GM23338 (cell line): ENCODE results near the gene REV3L. TPM values are rescaled to one million over a fixed set of nuclear protein-coding genes. Genes with fewer than 3 reads are reported as not detected.
"Not testable (repeated sequence)": the region's sequence is repeated elsewhere in the genome, so short reads cannot be mapped to it uniquely, and the experiment has no call there.

ENCODE experiments used
- ATAC-seq: fragments of 200-7000 bp; cut with Tn5 transposase; 3 replicates; pipeline ENCODE4 v1.9.1; 2020
- DNase-seq: peaks from one replicate; pipeline ENCODE4 v3.0.0-alpha.2; 2015; ENCODE audit warnings: low spot score
- H2AFZ ChIP-seq: fragments of 200-600 bp; sonication (generic); 2 replicates; pipeline ENCODE4 v1.8.0; 2016; ENCODE audit warnings: antibody characterized with exemption, mild to moderate bottlenecking, moderate library complexity
- H3F3A ChIP-seq: fragments of 200-600 bp; sonication (generic); replicated peaks from 2 replicates; pipeline ENCODE4 v1.8.0; 2017; ENCODE audit warnings: antibody characterized with exemption, mixed run types, low read depth
- H3K27ac ChIP-seq: fragments of 200-600 bp; sonication (generic); 2 replicates; pipeline ENCODE4 v1.6.1; 2016; ENCODE audit warnings: low read depth
- H3K27me3 ChIP-seq: fragments of 200-600 bp; sonication (generic); 2 replicates; pipeline ENCODE4 v1.8.0; 2016; ENCODE audit warnings: mild to moderate bottlenecking, mixed run types, moderate library complexity; ENCODE audit not compliant: insufficient read depth
- H3K36me3 ChIP-seq: fragments of 200-600 bp; sonication (generic); 2 replicates; pipeline ENCODE4 v1.8.0; 2016; ENCODE audit warnings: mild to moderate bottlenecking; ENCODE audit not compliant: insufficient read depth
- H3K4me1 ChIP-seq: fragments of 200-600 bp; sonication (generic); 2 replicates; pipeline ENCODE4 v1.8.0; 2016; ENCODE audit warnings: mild to moderate bottlenecking, moderate library complexity; ENCODE audit not compliant: insufficient read depth
- H3K4me2 ChIP-seq: fragments of 200-600 bp; sonication (generic); 2 replicates; pipeline ENCODE4 v1.7.1; 2017; ENCODE audit warnings: mixed run types
- H3K4me3 ChIP-seq: fragments of 200-600 bp; sonication (generic); 2 replicates; pipeline ENCODE4 v1.6.1; 2016; ENCODE audit warnings: mixed run types
- H3K79me2 ChIP-seq: fragments of 200-600 bp; sonication (generic); replicated peaks from 2 replicates; pipeline ENCODE4 v1.8.0; 2017; ENCODE audit warnings: mild to moderate bottlenecking; ENCODE audit not compliant: insufficient read depth
- H3K9me2 ChIP-seq: fragments of 200-600 bp; sonication (generic); 2 replicates; pipeline ENCODE4 v1.8.0; 2017; ENCODE audit not compliant: insufficient read depth
- H4K20me1 ChIP-seq: fragments of 200-600 bp; sonication (generic); replicated peaks from 2 replicates; pipeline ENCODE4 v1.8.0; 2017; ENCODE audit warnings: mild to moderate bottlenecking; ENCODE audit not compliant: insufficient read depth
- H3K27ac Mint-ChIP-seq: 2 replicates; pipeline ENCODE4 v1.8.0; 2020; ENCODE audit warnings: inconsistent platforms, mild to moderate bottlenecking, moderate library complexity, mixed read lengths
- H3K27me3 Mint-ChIP-seq: 3 replicates; pipeline ENCODE4 v1.8.0; 2022; ENCODE audit warnings: low read depth, mild to moderate bottlenecking, moderate library complexity, mixed read lengths, inconsistent platforms; ENCODE audit not compliant: insufficient read depth, poor library complexity
- H3K36me3 Mint-ChIP-seq: 3 replicates; pipeline ENCODE4 v1.8.0; 2021; ENCODE audit warnings: low read depth, mild to moderate bottlenecking, inconsistent platforms, moderate library complexity, mixed read lengths
- H3K4me1 Mint-ChIP-seq: 3 replicates; pipeline ENCODE4 v1.8.0; 2020; ENCODE audit warnings: mild to moderate bottlenecking, inconsistent platforms, mixed read lengths
- H3K4me3 Mint-ChIP-seq: 3 replicates; pipeline ENCODE4 v1.8.0; 2021; ENCODE audit warnings: moderate library complexity, mild to moderate bottlenecking, inconsistent platforms, mixed read lengths
- H3K9me3 Mint-ChIP-seq: 3 replicates; pipeline ENCODE4 v1.8.0; 2020; ENCODE audit warnings: moderate library complexity, mild to moderate bottlenecking, inconsistent platforms, mixed read lengths
- CREB1 ChIP-seq: fragments of 250-450 bp; sonication (Bioruptor Pico); IDR thresholded peaks from 2 replicates; pipeline ENCODE4 v1.5.0; 2020; ENCODE audit warnings: low read depth, mild to moderate bottlenecking, moderate library complexity
- POLR2AphosphoS5 ChIP-seq: IDR thresholded peaks from 2 replicates; pipeline ENCODE4 v1.6.1; 2016; ENCODE audit warnings: antibody characterized with exemption, low read depth
- STAT1 ChIP-seq: IDR thresholded peaks from one replicate; pipeline ENCODE4 v1.6.1; 2016; ENCODE audit warnings: antibody characterized with exemption; ENCODE audit not compliant: unreplicated experiment
- ZNF114 ChIP-seq: fragments of 250-450 bp; sonication (Bioruptor Pico); IDR thresholded peaks from 2 replicates; pipeline ENCODE4 v1.5.0; 2020; ENCODE audit warnings: mild to moderate bottlenecking, moderate library complexity
- polyA plus RNA-seq: library from polyadenylated mRNA; unstranded; fragments of >200 nt; fragmentation: Nextera tagmentation; extraction: Ambion mirVana; gene quantifications from 2 replicates; pipeline ENCODE4 v1.2.1, GENCODE V29; 2016
- total RNA-seq: library from RNA; depleted of rRNA; stranded (reverse); fragments of >200 nt; shearing (Covaris generic); gene quantifications from 2 replicates; pipeline ENCODE4 v1.2.3, GENCODE V29; 2014
- TF ChIP-seq, protein P1 (sequence below): IDR thresholded peaks from 2 replicates; pipeline ENCODE4 v1.6.1; 2016; ENCODE audit warnings: antibody characterized with exemption
- TF ChIP-seq, protein P2 (sequence below), 2 experiments: fragments of 200-600 bp in 1 of 2; sonication (generic) in 1 of 2; conservative IDR thresholded peaks; 2 replicates each; pipeline versions ENCODE4 v1.5.1 to v1.6.1; 2016 to 2017; ENCODE audit warnings: antibody characterized with exemption in 2 of 2, low read depth in 2 of 2, mild to moderate bottlenecking in 2 of 2, moderate library complexity in 1 of 2
- TF ChIP-seq, protein P3 (sequence below): fragments of 250-450 bp; sonication (Bioruptor Pico); IDR thresholded peaks from 2 replicates; pipeline ENCODE4 v1.5.0; 2020; ENCODE audit warnings: mild to moderate bottlenecking, moderate library complexity

The REV3L gene
- total and polyA plus RNA-seq, 2 experiments from 2014 or later, result 8.3 to 13.1 TPM

DNA sequence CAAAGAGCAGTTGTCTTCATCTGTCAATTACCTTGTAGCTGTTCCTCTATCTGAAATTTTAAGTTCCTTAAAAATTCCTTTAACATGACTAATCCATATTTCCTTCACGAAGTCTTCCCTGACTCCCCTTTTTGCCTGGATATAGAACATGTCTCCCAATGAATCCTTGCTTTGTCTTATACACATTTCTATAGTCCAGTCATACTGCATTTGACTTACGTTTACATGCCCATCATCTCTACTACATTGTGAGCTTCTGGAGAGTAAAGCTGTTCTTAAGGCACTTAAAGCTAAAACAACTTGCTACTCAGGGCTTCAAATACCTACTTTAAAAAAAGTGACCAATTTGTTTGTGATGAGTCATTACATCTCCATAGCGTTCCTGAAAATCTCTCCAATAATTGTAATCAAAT is 4.9 kb downstream of the REV3L start (continued):
- TF ChIP-seq, protein P1, sequence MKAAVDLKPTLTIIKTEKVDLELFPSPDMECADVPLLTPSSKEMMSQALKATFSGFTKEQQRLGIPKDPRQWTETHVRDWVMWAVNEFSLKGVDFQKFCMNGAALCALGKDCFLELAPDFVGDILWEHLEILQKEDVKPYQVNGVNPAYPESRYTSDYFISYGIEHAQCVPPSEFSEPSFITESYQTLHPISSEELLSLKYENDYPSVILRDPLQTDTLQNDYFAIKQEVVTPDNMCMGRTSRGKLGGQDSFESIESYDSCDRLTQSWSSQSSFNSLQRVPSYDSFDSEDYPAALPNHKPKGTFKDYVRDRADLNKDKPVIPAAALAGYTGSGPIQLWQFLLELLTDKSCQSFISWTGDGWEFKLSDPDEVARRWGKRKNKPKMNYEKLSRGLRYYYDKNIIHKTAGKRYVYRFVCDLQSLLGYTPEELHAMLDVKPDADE, result no peak
- no peak for TF ChIP-seq CREB1 (CRISPR knock-in tag)
- no peak for TF ChIP-seq POLR2AphosphoS5
- TF ChIP-seq, protein P2, sequence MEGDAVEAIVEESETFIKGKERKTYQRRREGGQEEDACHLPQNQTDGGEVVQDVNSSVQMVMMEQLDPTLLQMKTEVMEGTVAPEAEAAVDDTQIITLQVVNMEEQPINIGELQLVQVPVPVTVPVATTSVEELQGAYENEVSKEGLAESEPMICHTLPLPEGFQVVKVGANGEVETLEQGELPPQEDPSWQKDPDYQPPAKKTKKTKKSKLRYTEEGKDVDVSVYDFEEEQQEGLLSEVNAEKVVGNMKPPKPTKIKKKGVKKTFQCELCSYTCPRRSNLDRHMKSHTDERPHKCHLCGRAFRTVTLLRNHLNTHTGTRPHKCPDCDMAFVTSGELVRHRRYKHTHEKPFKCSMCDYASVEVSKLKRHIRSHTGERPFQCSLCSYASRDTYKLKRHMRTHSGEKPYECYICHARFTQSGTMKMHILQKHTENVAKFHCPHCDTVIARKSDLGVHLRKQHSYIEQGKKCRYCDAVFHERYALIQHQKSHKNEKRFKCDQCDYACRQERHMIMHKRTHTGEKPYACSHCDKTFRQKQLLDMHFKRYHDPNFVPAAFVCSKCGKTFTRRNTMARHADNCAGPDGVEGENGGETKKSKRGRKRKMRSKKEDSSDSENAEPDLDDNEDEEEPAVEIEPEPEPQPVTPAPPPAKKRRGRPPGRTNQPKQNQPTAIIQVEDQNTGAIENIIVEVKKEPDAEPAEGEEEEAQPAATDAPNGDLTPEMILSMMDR (conservative IDR thresholded peaks at IDR 0.05; ENCODE audit: low read depth in 2 of 2), result no peak
- no peak for TF ChIP-seq ZNF114

DNA sequence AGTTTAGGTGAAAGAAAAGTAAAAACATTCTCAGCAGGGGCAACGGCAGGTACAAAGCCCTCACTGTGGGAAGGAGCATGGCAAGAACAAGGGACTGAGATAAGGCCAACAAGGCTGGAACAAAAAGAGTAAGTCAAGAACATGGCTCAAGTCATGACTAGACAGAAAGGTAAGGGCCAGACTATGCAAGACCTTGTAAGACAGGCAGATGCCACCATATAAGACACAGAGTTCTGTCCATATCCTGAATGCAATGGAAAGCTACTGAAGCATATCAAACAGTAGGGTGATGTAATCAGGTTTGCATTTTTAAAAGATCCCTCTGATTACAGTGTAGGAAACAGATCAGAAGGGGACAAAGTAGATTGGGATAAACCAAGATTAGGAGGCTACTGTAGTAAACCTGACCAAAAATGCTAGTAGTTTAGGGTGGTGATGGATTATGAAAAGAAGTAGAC is 5.5 kb downstream of the REV3L start:
- no peaks in the 10 kb centered on the region for H3K9me2 ChIP-seq
- H3K27ac ChIP-seq, result no peak overlapping the region
- H3K27me3 ChIP-seq, result peaks cover 70% of the 10 kb centered on the region
- H2AFZ ChIP-seq, result no peak overlapping the region
- Mint-ChIP-seq H3K27me3 (peaks cover 57% of the 10 kb centered on the region), H3K4me1 (peaks cover 30% of the 10 kb centered on the region), H3K9me3 (no peaks in the 10 kb centered on the region), H3K4me3 (no peak overlapping the region; the same call in 2 of the 3 replicates), H3K36me3 (no peaks in the 10 kb centered on the region), H3K27ac (no peak overlapping the region)
- no peaks in the 10 kb centered on the region for H3K36me3 ChIP-seq
- peak overlapping the region; percentile 35 for H3K4me2 ChIP-seq
- H3F3A ChIP-seq, result no peaks in the 10 kb centered on the region
- no peak for TF ChIP-seq STAT1
- no peak for TF ChIP-seq CREB1 (CRISPR knock-in tag)
- TF ChIP-seq, protein P3, sequence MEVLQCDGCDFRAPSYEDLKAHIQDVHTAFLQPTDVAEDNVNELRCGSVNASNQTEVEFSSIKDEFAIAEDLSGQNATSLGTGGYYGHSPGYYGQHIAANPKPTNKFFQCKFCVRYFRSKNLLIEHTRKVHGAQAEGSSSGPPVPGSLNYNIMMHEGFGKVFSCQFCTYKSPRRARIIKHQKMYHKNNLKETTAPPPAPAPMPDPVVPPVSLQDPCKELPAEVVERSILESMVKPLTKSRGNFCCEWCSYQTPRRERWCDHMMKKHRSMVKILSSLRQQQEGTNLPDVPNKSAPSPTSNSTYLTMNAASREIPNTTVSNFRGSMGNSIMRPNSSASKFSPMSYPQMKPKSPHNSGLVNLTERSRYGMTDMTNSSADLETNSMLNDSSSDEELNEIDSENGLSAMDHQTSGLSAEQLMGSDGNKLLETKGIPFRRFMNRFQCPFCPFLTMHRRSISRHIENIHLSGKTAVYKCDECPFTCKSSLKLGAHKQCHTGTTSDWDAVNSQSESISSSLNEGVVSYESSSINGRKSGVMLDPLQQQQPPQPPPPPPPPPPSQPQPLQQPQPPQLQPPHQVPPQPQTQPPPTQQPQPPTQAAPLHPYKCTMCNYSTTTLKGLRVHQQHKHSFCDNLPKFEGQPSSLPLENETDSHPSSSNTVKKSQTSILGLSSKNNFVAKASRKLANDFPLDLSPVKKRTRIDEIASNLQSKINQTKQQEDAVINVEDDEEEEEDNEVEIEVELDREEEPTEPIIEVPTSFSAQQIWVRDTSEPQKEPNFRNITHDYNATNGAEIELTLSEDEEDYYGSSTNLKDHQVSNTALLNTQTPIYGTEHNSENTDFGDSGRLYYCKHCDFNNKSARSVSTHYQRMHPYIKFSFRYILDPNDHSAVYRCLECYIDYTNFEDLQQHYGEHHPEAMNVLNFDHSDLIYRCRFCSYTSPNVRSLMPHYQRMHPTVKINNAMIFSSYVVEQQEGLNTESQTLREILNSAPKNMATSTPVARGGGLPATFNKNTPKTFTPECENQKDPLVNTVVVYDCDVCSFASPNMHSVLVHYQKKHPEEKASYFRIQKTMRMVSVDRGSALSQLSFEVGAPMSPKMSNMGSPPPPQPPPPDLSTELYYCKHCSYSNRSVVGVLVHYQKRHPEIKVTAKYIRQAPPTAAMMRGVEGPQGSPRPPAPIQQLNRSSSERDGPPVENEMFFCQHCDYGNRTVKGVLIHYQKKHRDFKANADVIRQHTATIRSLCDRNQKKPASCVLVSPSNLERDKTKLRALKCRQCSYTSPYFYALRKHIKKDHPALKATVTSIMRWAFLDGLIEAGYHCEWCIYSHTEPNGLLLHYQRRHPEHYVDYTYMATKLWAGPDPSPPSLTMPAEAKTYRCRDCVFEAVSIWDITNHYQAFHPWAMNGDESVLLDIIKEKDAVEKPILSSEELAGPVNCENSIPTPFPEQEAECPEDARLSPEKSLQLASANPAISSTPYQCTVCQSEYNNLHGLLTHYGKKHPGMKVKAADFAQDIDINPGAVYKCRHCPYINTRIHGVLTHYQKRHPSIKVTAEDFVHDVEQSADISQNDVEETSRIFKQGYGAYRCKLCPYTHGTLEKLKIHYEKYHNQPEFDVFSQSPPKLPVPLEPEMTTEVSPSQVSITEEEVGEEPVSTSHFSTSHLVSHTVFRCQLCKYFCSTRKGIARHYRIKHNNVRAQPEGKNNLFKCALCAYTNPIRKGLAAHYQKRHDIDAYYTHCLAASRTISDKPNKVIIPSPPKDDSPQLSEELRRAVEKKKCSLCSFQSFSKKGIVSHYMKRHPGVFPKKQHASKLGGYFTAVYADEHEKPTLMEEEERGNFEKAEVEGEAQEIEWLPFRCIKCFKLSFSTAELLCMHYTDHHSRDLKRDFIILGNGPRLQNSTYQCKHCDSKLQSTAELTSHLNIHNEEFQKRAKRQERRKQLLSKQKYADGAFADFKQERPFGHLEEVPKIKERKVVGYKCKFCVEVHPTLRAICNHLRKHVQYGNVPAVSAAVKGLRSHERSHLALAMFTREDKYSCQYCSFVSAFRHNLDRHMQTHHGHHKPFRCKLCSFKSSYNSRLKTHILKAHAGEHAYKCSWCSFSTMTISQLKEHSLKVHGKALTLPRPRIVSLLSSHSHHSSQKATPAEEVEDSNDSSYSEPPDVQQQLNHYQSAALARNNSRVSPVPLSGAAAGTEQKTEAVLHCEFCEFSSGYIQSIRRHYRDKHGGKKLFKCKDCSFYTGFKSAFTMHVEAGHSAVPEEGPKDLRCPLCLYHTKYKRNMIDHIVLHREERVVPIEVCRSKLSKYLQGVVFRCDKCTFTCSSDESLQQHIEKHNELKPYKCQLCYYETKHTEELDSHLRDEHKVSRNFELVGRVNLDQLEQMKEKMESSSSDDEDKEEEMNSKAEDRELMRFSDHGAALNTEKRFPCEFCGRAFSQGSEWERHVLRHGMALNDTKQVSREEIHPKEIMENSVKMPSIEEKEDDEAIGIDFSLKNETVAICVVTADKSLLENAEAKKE (CRISPR knock-in tag), result peak; percentile 55; the same call in 1 of the 2 replicates
- H3K4me1 ChIP-seq, result peaks cover 18% of the 10 kb centered on the region
- peaks cover 54% of the 10 kb centered on the region for H3K79me2 ChIP-seq
- peak; percentile 67 for ATAC-seq
- H4K20me1 ChIP-seq, result peaks cover 53% of the 10 kb centered on the region
- no peak overlapping the region for H3K4me3 ChIP-seq
- DNase-seq, result peak; percentile 38

DNA sequence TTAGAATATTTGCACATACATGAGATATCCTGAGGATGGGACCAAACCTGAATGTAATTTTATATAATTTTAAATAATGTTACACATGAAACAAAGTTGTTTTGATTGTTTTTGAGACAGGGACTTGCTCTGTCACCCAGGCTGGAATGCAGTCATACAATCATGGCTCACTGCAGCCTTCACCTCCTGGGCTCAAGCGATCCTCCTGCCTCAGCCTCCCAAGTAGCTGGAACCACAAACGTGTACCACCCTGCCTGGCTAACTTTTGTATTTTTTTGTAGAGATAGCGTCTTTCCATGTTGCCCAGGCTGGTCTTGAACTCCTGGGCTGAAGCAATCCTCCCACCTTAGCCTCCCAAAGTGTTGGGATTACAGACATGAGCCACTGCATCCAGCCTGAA is 7.0 kb downstream of the REV3L start:
- H3K4me3 ChIP-seq, ATAC-seq, H3K36me3 Mint-ChIP-seq, DNase-seq, H3K9me3 Mint-ChIP-seq, H3K4me1 ChIP-seq, H3F3A ChIP-seq, H3K36me3 ChIP-seq, H3K27ac ChIP-seq, H3K9me2 ChIP-seq, H2AFZ ChIP-seq, H3K4me2 ChIP-seq, H3K4me3 Mint-ChIP-seq, H3K27ac Mint-ChIP-seq: not testable (repeated sequence)
- peaks cover 46% of the 10 kb centered on the region for H3K27me3 Mint-ChIP-seq
- peaks cover 59% of the 10 kb centered on the region for H3K27me3 ChIP-seq
- H4K20me1 ChIP-seq, result peaks cover 50% of the 10 kb centered on the region
- H3K4me1 Mint-ChIP-seq, result peaks cover 20% of the 10 kb centered on the region
- peaks cover 47% of the 10 kb centered on the region for H3K79me2 ChIP-seq
